Measurements from ENCODE around the gene TCF7L2.

DNA sequence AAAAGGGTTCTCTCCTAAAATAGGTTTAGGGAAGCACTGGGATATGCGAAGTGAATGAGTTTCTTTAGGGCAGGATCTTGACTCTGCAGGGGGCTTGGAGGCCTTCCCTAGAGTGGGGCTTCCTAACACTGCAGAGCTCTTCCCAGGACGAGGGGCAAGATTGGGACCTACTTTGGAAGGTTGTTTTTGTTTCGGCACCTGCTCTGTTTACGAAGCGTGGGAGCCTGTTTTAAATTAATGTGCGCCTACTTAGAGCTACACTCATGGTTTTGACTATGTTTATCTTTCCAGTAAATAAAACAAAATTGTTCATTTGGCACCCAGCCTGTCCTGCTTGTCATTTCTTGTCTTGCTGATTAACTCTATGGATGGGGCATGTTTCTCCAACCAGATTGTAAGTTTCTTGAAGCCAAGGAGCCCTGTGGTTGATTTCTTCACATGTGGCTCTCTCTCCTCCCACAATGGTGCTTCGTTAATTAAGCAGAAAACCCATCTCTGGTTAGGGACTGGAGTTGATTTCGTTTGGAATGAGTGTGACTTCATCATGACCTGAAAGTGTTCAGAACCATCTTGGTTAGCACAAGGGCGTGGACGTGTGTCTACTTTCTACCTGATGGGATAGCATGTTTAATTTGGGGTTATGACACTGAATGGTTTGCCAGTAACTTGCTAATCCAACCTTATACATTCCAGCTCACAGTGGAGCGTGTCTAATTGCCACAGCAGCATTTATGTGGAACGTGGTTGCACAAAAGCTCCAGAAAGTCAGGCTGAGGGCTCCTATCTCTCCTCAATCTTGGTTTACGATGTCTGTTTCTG is 98.1 kb downstream of the TCF7L2 start:
- TF ChIP-seq, protein P1, sequence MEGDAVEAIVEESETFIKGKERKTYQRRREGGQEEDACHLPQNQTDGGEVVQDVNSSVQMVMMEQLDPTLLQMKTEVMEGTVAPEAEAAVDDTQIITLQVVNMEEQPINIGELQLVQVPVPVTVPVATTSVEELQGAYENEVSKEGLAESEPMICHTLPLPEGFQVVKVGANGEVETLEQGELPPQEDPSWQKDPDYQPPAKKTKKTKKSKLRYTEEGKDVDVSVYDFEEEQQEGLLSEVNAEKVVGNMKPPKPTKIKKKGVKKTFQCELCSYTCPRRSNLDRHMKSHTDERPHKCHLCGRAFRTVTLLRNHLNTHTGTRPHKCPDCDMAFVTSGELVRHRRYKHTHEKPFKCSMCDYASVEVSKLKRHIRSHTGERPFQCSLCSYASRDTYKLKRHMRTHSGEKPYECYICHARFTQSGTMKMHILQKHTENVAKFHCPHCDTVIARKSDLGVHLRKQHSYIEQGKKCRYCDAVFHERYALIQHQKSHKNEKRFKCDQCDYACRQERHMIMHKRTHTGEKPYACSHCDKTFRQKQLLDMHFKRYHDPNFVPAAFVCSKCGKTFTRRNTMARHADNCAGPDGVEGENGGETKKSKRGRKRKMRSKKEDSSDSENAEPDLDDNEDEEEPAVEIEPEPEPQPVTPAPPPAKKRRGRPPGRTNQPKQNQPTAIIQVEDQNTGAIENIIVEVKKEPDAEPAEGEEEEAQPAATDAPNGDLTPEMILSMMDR (IDR thresholded peaks at IDR 0.05), result no peak
- no peak for TF ChIP-seq POLR2A (IDR thresholded peaks at IDR 0.05)

Data from adrenal gland (tissue), 5 donors.